ENCODE data around the gene ITGA2B. TPM values are rescaled to one million over a fixed set of nuclear protein-coding genes. Genes with fewer than 3 reads are reported as not detected.

ITGA2B gene
- 1.2 to 1.9 TPM (median 1.6 TPM) in 5 replicates for total RNA-seq (2022; extraction: Qiagen RNA extraction; ENCODE audit: low read depth)

DNA sequence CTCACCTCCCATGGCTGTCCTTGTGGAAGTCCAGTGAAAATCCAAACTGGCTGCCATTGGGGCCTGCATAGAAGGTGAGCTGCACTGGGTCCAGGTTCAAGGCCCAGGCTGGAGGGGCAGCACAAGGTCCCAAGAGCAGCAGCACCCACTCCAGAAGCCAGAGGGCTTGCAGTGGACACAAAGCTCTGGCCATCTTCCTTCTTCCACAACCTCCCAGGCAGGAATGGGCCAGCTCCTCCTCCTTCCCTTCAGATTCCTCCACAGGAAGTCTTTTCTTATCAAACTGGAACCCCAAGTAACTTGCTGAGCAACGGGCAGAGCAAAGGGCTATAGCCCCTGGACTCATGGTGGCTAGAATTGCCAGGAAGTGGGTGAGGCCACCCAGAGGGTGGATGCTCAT is at the start of gene ITGA2B:
TSS of gene ITGA2B (minus strand) at position 369 of the 400 bp plus-strand sequence. CDS start at position 193, 176 bp downstream.

DNA sequence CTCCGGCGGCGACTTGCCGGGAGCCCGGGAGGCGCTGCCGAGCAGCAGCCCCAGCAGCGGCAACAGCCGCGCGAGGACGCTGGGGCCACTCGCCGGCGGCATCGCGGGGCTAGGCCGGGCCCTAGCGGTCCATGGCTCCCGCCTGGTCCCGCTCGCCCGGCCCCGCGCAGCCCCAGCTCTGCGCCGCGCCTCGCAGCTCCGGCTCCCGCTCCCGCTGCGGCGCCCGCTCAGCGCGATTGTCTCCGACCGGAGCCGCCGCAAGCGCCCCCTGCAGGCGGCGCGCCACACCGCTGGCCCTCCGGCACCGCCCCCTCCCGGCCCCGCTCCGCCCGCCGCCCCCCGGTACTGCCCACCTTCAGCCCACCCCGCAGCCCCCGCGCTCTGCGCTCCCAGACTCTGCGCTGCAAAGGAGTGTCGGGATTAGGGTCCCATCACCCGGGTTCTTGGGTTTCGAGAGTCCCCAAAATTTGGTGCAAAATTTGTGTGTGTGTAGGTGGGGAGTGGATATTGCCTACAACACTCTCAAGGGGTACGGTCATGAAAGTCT is 25.8 kb downstream of the ITGA2B start, which contains the start of gene FAM171A2:
TSS of gene FAM171A2 (minus strand) at position 241 of the 547 bp plus-strand sequence. CDS start at position 102, 139 bp downstream.

DNA sequence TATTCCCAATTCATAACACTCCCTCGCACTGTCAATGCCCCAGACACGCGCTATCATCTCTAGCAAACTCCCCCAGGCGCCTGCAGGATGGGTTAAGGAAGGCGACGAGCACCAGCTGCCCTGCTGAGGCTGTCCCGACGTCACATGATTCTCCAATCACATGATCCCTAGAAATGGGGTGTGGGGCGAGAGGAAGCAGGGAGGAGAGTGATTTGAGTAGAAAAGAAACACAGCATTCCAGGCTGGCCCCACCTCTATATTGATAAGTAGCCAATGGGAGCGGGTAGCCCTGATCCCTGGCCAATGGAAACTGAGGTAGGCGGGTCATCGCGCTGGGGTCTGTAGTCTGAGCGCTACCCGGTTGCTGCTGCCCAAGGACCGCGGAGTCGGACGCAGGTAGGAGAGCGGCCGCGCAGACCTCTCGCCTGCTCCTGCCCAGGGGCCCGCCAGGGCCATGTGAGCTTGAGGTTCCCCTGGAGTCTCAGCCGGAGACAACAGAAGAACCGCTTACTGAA is 44.5 kb downstream of the ITGA2B start, which contains the start of gene GRN:
TSS of gene GRN (plus strand) at position 364 of the 515 bp plus-strand sequence. CDS start 3,863 bp downstream, outside the sequence.

DNA sequence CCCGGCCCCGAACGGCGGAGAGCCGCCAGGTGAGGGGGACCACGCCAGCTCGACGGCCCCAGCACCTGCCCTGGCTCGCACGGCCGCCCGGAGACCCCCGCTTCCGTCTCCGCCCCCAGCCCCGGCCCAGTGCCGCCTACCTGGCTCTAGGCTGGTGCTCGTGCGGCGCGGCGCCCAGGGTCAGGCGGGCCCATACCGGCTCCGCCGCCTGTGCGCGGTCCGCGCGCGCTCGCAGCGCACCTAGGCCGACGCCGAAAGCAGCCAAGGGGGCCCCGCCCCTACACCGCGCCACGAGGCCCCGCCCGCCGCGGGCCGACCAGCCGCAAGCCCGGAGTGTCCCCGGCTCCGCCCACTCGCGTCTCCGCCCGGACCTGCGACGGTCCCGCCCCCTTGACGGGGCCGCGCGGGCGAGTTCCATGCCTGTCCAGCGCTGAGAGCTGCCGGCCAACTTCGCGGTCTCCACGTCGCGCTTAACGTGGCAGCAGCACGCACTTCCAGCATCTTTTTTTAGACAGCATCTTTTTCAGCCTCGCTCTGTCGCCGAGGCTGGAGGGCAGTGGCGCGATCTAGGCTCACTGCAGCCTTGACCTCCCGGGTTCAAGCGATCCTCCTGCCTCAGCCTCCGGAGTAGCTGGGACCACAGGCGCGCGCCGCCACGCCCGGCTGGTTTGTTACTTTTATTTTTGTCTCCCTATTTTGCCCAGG is 64.7 kb downstream of the ITGA2B start, which contains the start of gene SLC25A39:
TSS of gene SLC25A39 (minus strand) at position 253 of the 705 bp plus-strand sequence. CDS start 1,261 bp downstream, outside the sequence.

Other genes starting within 250 kb of the ITGA2B start
- gene HROB, start 247.7 kb downstream of the ITGA2B start, total RNA-seq (2022; extraction: Qiagen RNA extraction; ENCODE audit: low read depth), result 5.7 to 10.9 TPM (median 9.5 TPM) in 5 replicates
- 0.08 to 0.16 TPM (median 0.15 TPM) in 3 of 5 replicates, not detected in the others for gene ASB16, start 218.9 kb downstream of the ITGA2B start, total RNA-seq (2022; extraction: Qiagen RNA extraction; ENCODE audit: low read depth)
- gene TMUB2, start 202.7 kb downstream of the ITGA2B start, total RNA-seq (2022; extraction: Qiagen RNA extraction; ENCODE audit: low read depth), result 27.1 to 46.7 TPM (median 44.3 TPM) in 5 replicates
- gene ATXN7L3, start 189.8 kb downstream of the ITGA2B start, total RNA-seq (2022; extraction: Qiagen RNA extraction; ENCODE audit: low read depth), result 47.2 to 75.4 TPM (median 73.3 TPM) in 5 replicates
- 93.4 to 103 TPM (median 101 TPM) in 5 replicates for gene UBTF, start 170.0 kb downstream of the ITGA2B start, total RNA-seq (2022; extraction: Qiagen RNA extraction; ENCODE audit: low read depth)
- 0.12 TPM in 1 of 5 replicates, not detected in the others for gene SLC4A1, start 121.5 kb downstream of the ITGA2B start, total RNA-seq (2022; extraction: Qiagen RNA extraction; ENCODE audit: low read depth)
- gene RUNDC3A, start 81.0 kb downstream of the ITGA2B start, total RNA-seq (2022; extraction: Qiagen RNA extraction; ENCODE audit: low read depth), result 0.74 to 1.3 TPM (median 0.90 TPM) in 5 replicates
- gene SLC25A39, start 64.8 kb downstream of the ITGA2B start, total RNA-seq (2022; extraction: Qiagen RNA extraction; ENCODE audit: low read depth), result 117 to 208 TPM (median 195 TPM) in 5 replicates
- gene GRN, start 44.3 kb downstream of the ITGA2B start, total RNA-seq (2022; extraction: Qiagen RNA extraction; ENCODE audit: low read depth), result 168 to 278 TPM (median 231 TPM) in 5 replicates
- gene FAM171A2, start 25.8 kb downstream of the ITGA2B start, total RNA-seq (2022; extraction: Qiagen RNA extraction; ENCODE audit: low read depth), result 1.3 to 5.2 TPM (median 4.5 TPM) in 5 replicates
- gene GPATCH8, start 113.8 kb upstream of the ITGA2B start, total RNA-seq (2022; extraction: Qiagen RNA extraction; ENCODE audit: low read depth), result 18.1 to 27.2 TPM (median 20.8 TPM) in 5 replicates
- 20.7 to 44.3 TPM (median 41.9 TPM) in 5 replicates for gene FZD2, start 167.8 kb upstream of the ITGA2B start, total RNA-seq (2022; extraction: Qiagen RNA extraction; ENCODE audit: low read depth)

All from A549 treated with ZK216348 at 1 μM for 4 hours (cell line).